Left lung (tissue), 10 donors: Measurements from ENCODE around the gene SIX5. TPM values are rescaled to one million over a fixed set of nuclear protein-coding genes. Genes with fewer than 3 reads are reported as not detected.

Source experiments
- ATAC-seq: fragments of 200-7000 bp; cut with Tn5 transposase; one replicate; pipeline ENCODE4 v1.9.1; 2020; ENCODE audit warnings: moderate library complexity
- DNase-seq, 4 donors: peaks; one replicate each; pipeline ENCODE4 v3.0.0-alpha.2; 2013 to 2020
- H3K27ac ChIP-seq, 2 donors: fragments of 200-600 bp; sonication (generic) in 1 of 2; one replicate each; pipeline versions ENCODE4 v1.5.0 to v1.8.0; 2020 to 2021
- H3K27me3 ChIP-seq, 2 donors: fragments of 200-600 bp; sonication (generic) in 1 of 2; one replicate each; pipeline versions ENCODE4 v1.5.0 to v1.8.0; 2020 to 2021
- H3K36me3 ChIP-seq, 2 donors: fragments of 200-600 bp; sonication (generic) in 1 of 2; one replicate each; pipeline versions ENCODE4 v1.5.0 to v1.8.0; 2020 to 2021
- H3K4me1 ChIP-seq, 2 donors: fragments of 200-600 bp; one replicate each; pipeline ENCODE4 v1.8.0; 2021
- H3K4me3 ChIP-seq, 2 donors: fragments of 200-600 bp; sonication (generic) in 1 of 2; one replicate each; pipeline versions ENCODE4 v1.5.0 to v1.8.0; 2020 to 2021; ENCODE audit warnings: mild to moderate bottlenecking in 1 of 2
- H3K9me3 ChIP-seq, 2 donors: fragments of 200-600 bp; sonication (generic) in 1 of 2; one replicate each; pipeline versions ENCODE4 v1.5.0 to v1.8.0; 2020 to 2021
- intact Hi-C, 2 donors: fragments of 100-400 bp; cut with DNase I; formaldehyde crosslinking; loops; one replicate each; pipeline versions ENCODE4 v1.11.2 to v1.14.2; 2022
- polyA plus RNA-seq, 6 donors: library from polyadenylated mRNA; unstranded; fragments of 120-200 nt; gene quantifications; one replicate each; pipeline ENCODE4 v1.2.1, GENCODE V29; 2013; ENCODE audit not compliant: insufficient read length in 6 of 6
- total RNA-seq, 2 donors: library from RNA; stranded (reverse); fragmentation: NEBNext Ultra II Directional; extraction: Animal tissue kit (Norgen Biotek cat#: 25700); gene quantifications; one replicate each; pipeline ENCODE4 v1.2.1, GENCODE V29; 2021
- TF ChIP-seq, protein P1 (sequence below), 2 donors: fragments of 200-600 bp; sonication (generic) in 1 of 2; IDR thresholded peaks; one replicate each; pipeline versions ENCODE4 v1.5.0 to v1.8.0; 2021; ENCODE audit warnings: antibody characterized with exemption in 2 of 2
- donor health status: DM: no; HTN: yes; CAD: no.
- donor health status: DM: no; HTN: no; CAD: no.

Gene SIX5
- total and polyA plus RNA-seq, 8 donors, result 11.5 to 25.0 (median 20.1) TPM

DNA sequence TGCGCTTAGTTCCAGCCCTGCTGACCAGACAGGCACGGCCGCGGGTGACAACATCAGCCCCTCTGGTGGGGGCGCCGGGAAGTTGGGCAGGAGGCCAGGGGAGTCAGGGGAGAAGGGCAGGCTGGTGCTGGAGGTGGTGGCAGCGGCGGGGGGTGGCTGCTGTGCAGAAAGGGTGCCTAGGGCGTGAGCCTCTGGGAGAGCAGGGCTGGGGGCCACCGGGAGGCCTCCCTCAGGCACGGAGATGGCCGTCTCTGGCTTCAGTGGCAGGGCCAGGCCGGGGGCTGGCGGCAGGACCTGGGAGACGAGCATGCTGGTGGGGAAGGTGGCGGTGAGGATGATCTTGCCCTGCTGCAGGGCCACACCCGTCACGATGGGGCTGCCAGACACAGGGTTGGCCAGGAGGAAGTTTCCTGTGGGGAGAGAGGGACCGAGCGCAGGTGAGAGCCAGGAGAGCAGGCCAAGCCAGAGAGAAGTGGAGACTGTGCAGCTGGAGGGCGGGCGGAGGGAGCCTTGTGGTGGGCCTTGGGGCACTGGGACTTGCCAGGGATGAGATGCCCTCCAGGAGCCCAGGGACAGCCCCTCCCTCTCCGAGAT, 3.3 kb downstream of the SIX5 start:
- Histone ChIP-seq H3K9me3 (no peaks in the 10 kb centered on the region), H3K27ac (no peak overlapping the region), H3K27me3 (peaks cover 0 to 96% of the 10 kb centered on the region in 2 donors), H3K36me3 (no peaks in the 10 kb centered on the region), H3K4me1 (peaks cover 13 to 49% of the 10 kb centered on the region in 2 donors), H3K4me3 (no peak overlapping the region)
- DNase-seq (peak in 1 of 4 donors; percentile 77), ATAC-seq (no peak)
- intact Hi-C loops, result no loop called here
- TF ChIP-seq, protein P1, sequence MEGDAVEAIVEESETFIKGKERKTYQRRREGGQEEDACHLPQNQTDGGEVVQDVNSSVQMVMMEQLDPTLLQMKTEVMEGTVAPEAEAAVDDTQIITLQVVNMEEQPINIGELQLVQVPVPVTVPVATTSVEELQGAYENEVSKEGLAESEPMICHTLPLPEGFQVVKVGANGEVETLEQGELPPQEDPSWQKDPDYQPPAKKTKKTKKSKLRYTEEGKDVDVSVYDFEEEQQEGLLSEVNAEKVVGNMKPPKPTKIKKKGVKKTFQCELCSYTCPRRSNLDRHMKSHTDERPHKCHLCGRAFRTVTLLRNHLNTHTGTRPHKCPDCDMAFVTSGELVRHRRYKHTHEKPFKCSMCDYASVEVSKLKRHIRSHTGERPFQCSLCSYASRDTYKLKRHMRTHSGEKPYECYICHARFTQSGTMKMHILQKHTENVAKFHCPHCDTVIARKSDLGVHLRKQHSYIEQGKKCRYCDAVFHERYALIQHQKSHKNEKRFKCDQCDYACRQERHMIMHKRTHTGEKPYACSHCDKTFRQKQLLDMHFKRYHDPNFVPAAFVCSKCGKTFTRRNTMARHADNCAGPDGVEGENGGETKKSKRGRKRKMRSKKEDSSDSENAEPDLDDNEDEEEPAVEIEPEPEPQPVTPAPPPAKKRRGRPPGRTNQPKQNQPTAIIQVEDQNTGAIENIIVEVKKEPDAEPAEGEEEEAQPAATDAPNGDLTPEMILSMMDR (IDR thresholded peaks at IDR 0.05), result no peak

DNA sequence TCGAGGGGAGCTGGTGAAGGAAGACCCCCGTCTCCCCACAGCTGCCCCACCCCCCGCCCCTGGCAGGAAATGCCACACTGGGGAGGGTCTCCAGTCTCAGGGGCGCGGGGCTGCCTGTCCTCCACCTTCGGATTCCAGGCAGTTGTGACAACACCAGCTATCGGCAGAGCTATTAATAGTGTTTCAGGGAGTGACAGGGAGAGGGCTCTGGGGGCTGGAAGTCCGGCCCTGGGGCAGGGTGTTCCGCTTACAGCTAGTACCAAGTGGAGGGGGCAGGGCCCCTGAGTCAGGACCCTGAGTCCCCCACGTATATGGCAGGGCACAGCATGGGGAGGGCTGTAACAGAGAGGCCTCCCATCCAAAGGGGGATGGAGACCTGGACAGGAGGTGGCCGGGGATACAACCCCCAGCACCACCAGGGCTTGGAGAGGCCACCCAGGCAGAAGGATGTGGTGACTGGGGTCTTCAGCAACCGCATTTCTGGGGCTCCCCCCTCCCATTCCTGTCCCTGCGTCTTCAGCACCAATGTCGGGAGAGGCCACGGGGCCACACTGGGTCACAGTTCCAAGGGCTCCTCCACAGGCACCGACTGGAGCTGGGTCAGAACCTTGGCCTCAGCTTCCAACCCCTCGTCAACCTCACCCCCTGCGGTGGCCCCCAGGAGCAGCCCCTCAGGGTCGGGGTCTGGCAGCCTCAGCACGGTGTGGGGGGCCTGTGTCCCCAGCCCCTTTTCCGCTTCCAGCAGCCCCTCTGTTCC, 3.9 kb downstream of the SIX5 start:
- TF ChIP-seq, protein P1 (IDR thresholded peaks at IDR 0.05), result no peak
- H3K36me3 ChIP-seq, result no peaks in the 10 kb centered on the region
- H3K9me3 ChIP-seq, result no peaks in the 10 kb centered on the region
- DNase-seq, result no peak
- H3K27ac ChIP-seq, result no peak overlapping the region
- peaks cover 12 to 42% of the 10 kb centered on the region in 2 donors for H3K4me1 ChIP-seq
- no peak overlapping the region for H3K4me3 ChIP-seq
- intact Hi-C loops, result no loop called here
- H3K27me3 ChIP-seq, result peaks cover 0 to 90% of the 10 kb centered on the region in 2 donors
- no peak for ATAC-seq

DNA sequence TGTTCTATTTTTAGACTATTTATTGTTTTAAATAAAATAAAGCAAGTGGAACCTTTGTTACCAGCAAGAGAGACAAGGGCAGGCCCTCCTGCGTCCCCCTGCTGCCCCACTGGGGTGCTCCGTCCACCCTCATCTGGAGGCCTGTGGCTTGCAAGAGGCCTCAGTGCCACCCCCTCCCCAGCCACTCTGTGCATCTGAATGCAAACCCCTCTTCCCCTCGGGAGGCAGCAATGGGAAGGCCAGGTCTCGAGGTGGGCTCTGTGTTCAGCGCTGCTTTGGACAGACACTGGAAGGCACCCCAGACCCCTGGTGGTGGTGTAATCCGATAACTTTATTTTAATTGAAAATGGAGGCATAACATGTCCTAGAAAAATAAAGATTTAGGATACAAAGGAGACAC, 4.6 kb downstream of the SIX5 start:
- Histone ChIP-seq H3K4me3 (no peak overlapping the region), H3K9me3 (no peaks in the 10 kb centered on the region), H3K27me3 (peaks cover 0 to 90% of the 10 kb centered on the region in 2 donors), H3K4me1 (peaks cover 12 to 36% of the 10 kb centered on the region in 2 donors), H3K36me3 (no peaks in the 10 kb centered on the region), H3K27ac (no peak overlapping the region)
- ATAC-seq (no peak), DNase-seq (no peak)
- TF ChIP-seq, protein P1 (IDR thresholded peaks at IDR 0.05), result no peak
- intact Hi-C loops, result no loop called here

DNA sequence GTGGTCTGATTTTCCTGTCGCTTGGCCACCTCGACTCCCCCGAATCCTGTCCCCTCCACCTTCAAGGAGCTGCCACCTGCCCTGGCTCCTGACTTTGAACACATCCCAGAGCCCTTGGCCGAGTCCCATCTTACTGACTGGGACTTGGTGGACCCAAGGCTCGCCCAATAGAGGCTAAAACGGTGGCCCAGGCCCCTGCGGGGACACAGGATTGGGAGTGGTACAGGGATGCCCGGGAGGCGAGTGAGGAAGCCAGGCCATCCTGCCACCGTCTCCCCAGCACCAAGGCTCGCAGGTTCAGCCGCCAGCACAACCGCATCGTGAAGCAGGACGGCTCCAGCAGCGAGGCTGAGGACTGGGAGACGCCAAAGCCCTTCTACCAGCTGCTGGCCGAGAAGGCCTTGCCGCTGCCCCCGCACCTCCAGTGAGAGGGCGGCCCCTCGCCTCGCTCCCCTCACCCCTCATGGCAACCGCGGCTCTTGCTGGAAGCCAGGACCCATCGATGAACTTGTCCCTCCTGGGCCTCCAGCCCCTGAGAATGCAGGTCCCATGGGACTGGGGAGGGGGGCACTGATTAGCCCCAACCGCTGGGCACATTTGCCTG, 5.3 kb downstream of the SIX5 start:
- no peak for DNase-seq
- H3K4me3 ChIP-seq, result no peak overlapping the region
- no peaks in the 10 kb centered on the region for H3K9me3 ChIP-seq
- no peaks in the 10 kb centered on the region for H3K36me3 ChIP-seq
- ATAC-seq, result no peak
- intact Hi-C loops, result no loop called here
- TF ChIP-seq, protein P1 (IDR thresholded peaks at IDR 0.05), result no peak
- peaks cover 0 to 90% of the 10 kb centered on the region in 2 donors for H3K27me3 ChIP-seq
- H3K27ac ChIP-seq, result no peak overlapping the region
- H3K4me1 ChIP-seq, result peaks cover 12 to 29% of the 10 kb centered on the region in 2 donors
